ENCODE measurements around the gene CRCP. TPM values are rescaled to one million over a fixed set of nuclear protein-coding genes. Genes with fewer than 3 reads are reported as not detected.
"Not testable (repeated sequence)": the region's sequence is repeated elsewhere in the genome, so short reads cannot be mapped to it uniquely, and the experiment has no call there.

Gene CRCP
- polyA plus RNA-seq, 2 of the 4 experiments (the other 2 are of a cell fraction): 33.1 to 40.3 TPM

- no peak for FAIRE-seq
- H3K4me3 ChIP-seq: no peak overlapping the region
- no peak for ATAC-seq
- 84% methylated on average over 4 of the region's 4 CpGs for WGBS (ENCODE audit: missing lambda C conversion rate)
- no peak overlapping the region for H3K4me2 ChIP-seq
- POLR2A ChIA-PET: no interaction called here
- H3K27ac ChIP-seq: no peak overlapping the region
- CTCF ChIA-PET: no interaction called here
- peaks cover 18% of the 10 kb centered on the region; the same call in 2 of the 3 replicates for H3K4me1 ChIP-seq
- no peaks in the 10 kb centered on the region for H3K9me3 ChIP-seq
- no peak for DNase-seq (ENCODE audit: low read depth in 1 of 2, low spot score in 1 of 2)
- TF ChIP-seq REST (IDR thresholded peaks at IDR 0.05) (no peak), HDAC2 (IDR thresholded peaks at IDR 0.05) (no peak), JUN (IDR thresholded peaks at IDR 0.05) (no peak), MAX (IDR thresholded peaks at IDR 0.05) (no peak), USF2 (IDR thresholded peaks at IDR 0.05) (no peak), GATA3 (IDR thresholded peaks at IDR 0.05; ENCODE audit: borderline replicate concordance) (no peak)
Observed at GRCh38 chr7:66119245-66119850, 4.7 kb downstream of the CRCP start.

- POLR2A ChIA-PET: interaction anchor here (0.7 kb wide), 1 partner anchor 14 kb away, joined by 3 read pairs; no protein-coding TSS in a partner anchor
- 91% methylated on average over 9 of the region's 9 CpGs for WGBS (ENCODE audit: missing lambda C conversion rate)
- FAIRE-seq: no peak
- no peak overlapping the region for H3K27ac ChIP-seq
- CTCF ChIA-PET: interaction anchor here (0.6 kb wide), 2 partner anchors 37 to 92 kb away, joined by 3 read pairs; no protein-coding TSS in a partner anchor
- H3K9me3 ChIP-seq: no peaks in the 10 kb centered on the region
- TF ChIP-seq FOSL2 (IDR thresholded peaks at IDR 0.05): no peak
- no peak for TF ChIP-seq FOSL2 (CRISPR knock-in tag; IDR thresholded peaks at IDR 0.05)
- peak; percentile 62 for TF ChIP-seq MAFK (IDR thresholded peaks at IDR 0.05; ENCODE audit: partially characterized antibody)
- no peak for TF ChIP-seq ELK1 (IDR thresholded peaks at IDR 0.05; ENCODE audit: low read depth, low read length)
- peaks cover 15% of the 10 kb centered on the region; the same call in 1 of the 3 replicates for H3K4me1 ChIP-seq
- no peak overlapping the region for H3K4me2 ChIP-seq
- ATAC-seq: no peak
- H3K4me3 ChIP-seq: no peak overlapping the region
- DNase-seq (ENCODE audit: low read depth in 1 of 2, low spot score in 1 of 2): no peak
Observed at GRCh38 chr7:66123175-66123528, 8.5 kb downstream of the CRCP start.

GRCh38 chr7:66124569-66124861, 9.9 kb downstream of the CRCP start:
- H3K4me1 ChIP-seq; H3K9me3 ChIP-seq; ATAC-seq; H3K4me2 ChIP-seq; H3K4me3 ChIP-seq; H3K27ac ChIP-seq; FAIRE-seq; DNase-seq (ENCODE audit: low read depth in 1 of 2, low spot score in 1 of 2): not testable (repeated sequence)
- ChIA-PET CTCF (interaction anchor here (1.4 to 1.5 kb wide), 2 partner anchors 9 to 32 kb away, joined by 3 to 4 read pairs; no protein-coding TSS in a partner anchor), POLR2A (interaction anchor here (0.6 to 1.4 kb wide), 2 partner anchors 10 to 81 kb away, joined by 3 to 4 read pairs; partner anchors contain the start of gene CRCP)
- WGBS (ENCODE audit: missing lambda C conversion rate): 89% methylated on average over 5 of the region's 5 CpGs

GRCh38 chr7:66125052-66125694, 10.5 kb downstream of the CRCP start:
- ChIA-PET CTCF (interaction anchor here (1.4 to 1.5 kb wide), 2 partner anchors 10 to 33 kb away, joined by 3 to 4 read pairs; no protein-coding TSS in a partner anchor), POLR2A (interaction anchor here (0.6 to 1.4 kb wide), 2 partner anchors 11 to 760 kb away, joined by 3 read pairs; partner anchors contain the start of gene CRCP)
- Histone ChIP-seq H3K27ac (no peak overlapping the region), H3K4me3 (no peak overlapping the region), H3K4me1 (peaks cover 9% of the 10 kb centered on the region; the same call in 1 of the 3 replicates), H3K9me3 (no peaks in the 10 kb centered on the region), H3K4me2 (no peak overlapping the region)
- no peak for FAIRE-seq
- 70% methylated on average over 4 of the region's 4 CpGs for WGBS (ENCODE audit: missing lambda C conversion rate)
- no peak for DNase-seq (ENCODE audit: low read depth in 1 of 2, low spot score in 1 of 2)
- no peak for ATAC-seq
- no peak for TF ChIP-seq CBX2 (IDR thresholded peaks at IDR 0.05; ENCODE audit: borderline replicate concordance, low read depth)
- TF ChIP-seq GATA3 (IDR thresholded peaks at IDR 0.05; ENCODE audit: borderline replicate concordance): no peak
- TF ChIP-seq RAD21 (conservative IDR thresholded peaks at IDR 0.05 in 1 of 2, IDR thresholded peaks at IDR 0.05 in 1 of 2): no peak
- TF ChIP-seq USF2 (IDR thresholded peaks at IDR 0.05): no peak
- no peak for TF ChIP-seq EHMT2 (IDR thresholded peaks at IDR 0.05; ENCODE audit: low read depth)
- no peak for TF ChIP-seq ZC3H11A (IDR thresholded peaks at IDR 0.05)
- TF ChIP-seq EP300 (IDR thresholded peaks at IDR 0.05): no peak
- no peak for TF ChIP-seq CEBPB (IDR thresholded peaks at IDR 0.05)
- no peak for TF ChIP-seq TFCP2L1 (CRISPR knock-in tag; IDR thresholded peaks at IDR 0.05)
- TF ChIP-seq KDM5A (IDR thresholded peaks at IDR 0.05): no peak
- no peak for TF ChIP-seq BCL3 (IDR thresholded peaks at IDR 0.05)

Measured in A549 (cell line).